B cell (primary cell): ENCODE data around the gene UMODL1.

Source experiments
- EZH2 ChIP-seq: IDR thresholded peaks from 2 replicates; pipeline ENCODE4 v1.6.1; 2012; ENCODE audit warnings: borderline replicate concordance, low read depth, mild to moderate bottlenecking, moderate library complexity, low read length; ENCODE audit not compliant: insufficient read depth, poor library complexity, severe bottlenecking
- TF ChIP-seq, protein P1 (sequence below): fragments of 200-600 bp; IDR thresholded peaks from one replicate; pipeline ENCODE4 v1.8.0; 2022; ENCODE audit warnings: antibody characterized with exemption, mild to moderate bottlenecking

DNA sequence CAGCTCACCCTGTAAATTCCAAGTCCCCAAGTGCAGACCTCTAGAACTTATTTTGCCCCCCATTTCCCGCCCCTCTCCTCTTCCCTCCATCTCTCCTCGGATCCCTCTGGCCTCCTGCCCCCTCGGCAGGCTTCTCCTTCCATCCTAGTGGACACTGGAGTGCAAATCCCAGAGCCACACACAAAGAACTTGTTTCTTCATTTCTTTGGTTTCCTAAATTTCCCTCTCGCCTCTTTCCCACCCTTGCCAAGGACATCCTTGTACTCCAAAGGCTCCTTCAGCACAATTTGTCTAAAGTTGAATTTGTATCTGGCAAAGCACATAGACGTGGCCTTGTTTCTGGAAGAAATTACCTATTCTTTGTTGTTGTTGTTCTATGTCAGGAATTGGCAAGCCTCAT, 17.5 kb downstream of the UMODL1 start:
- TF ChIP-seq, protein P1, sequence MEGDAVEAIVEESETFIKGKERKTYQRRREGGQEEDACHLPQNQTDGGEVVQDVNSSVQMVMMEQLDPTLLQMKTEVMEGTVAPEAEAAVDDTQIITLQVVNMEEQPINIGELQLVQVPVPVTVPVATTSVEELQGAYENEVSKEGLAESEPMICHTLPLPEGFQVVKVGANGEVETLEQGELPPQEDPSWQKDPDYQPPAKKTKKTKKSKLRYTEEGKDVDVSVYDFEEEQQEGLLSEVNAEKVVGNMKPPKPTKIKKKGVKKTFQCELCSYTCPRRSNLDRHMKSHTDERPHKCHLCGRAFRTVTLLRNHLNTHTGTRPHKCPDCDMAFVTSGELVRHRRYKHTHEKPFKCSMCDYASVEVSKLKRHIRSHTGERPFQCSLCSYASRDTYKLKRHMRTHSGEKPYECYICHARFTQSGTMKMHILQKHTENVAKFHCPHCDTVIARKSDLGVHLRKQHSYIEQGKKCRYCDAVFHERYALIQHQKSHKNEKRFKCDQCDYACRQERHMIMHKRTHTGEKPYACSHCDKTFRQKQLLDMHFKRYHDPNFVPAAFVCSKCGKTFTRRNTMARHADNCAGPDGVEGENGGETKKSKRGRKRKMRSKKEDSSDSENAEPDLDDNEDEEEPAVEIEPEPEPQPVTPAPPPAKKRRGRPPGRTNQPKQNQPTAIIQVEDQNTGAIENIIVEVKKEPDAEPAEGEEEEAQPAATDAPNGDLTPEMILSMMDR, result no peak
- TF ChIP-seq EZH2, result no peak
